ENCODE results near the gene COL11A1.

DNA sequence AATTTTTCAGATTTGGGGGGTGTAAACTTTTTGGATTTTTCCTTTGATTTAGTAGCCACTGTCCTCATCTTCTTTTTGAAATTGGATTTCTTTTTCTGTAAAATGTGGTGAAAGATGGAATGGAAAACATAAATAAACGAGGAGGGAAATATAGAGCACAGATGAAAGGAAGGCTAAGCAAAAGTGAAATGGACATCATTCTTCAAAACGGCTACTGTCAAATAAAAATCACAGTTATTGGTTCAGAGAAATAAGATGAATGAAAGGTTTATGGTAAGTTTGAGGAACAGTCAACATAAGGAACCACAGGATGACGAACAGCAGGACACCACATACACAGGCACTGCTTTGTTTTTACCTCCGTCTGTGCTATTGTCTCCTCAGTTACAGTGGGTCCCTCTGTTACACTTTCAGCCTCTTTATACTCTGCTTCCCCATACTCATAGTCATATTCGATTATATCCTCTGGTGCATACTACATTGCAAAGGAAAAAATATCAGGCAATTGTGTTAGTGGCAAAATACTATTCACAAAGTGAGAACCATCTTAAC, 82.4 kb downstream of the COL11A1 start:
- TF ChIP-seq, protein P1, sequence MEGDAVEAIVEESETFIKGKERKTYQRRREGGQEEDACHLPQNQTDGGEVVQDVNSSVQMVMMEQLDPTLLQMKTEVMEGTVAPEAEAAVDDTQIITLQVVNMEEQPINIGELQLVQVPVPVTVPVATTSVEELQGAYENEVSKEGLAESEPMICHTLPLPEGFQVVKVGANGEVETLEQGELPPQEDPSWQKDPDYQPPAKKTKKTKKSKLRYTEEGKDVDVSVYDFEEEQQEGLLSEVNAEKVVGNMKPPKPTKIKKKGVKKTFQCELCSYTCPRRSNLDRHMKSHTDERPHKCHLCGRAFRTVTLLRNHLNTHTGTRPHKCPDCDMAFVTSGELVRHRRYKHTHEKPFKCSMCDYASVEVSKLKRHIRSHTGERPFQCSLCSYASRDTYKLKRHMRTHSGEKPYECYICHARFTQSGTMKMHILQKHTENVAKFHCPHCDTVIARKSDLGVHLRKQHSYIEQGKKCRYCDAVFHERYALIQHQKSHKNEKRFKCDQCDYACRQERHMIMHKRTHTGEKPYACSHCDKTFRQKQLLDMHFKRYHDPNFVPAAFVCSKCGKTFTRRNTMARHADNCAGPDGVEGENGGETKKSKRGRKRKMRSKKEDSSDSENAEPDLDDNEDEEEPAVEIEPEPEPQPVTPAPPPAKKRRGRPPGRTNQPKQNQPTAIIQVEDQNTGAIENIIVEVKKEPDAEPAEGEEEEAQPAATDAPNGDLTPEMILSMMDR (conservative IDR thresholded peaks at IDR 0.05) = no peak
- TF ChIP-seq ZFX (IDR thresholded peaks at IDR 0.05) = no peak
